Lung (tissue), 12 donors: ENCODE data around the gene PDE8A. TPM values are rescaled to one million over a fixed set of nuclear protein-coding genes. Genes with fewer than 3 reads are reported as not detected.

Experiments
- ATAC-seq: fragments of 200-7000 bp; cut with Tn5 transposase; one replicate; pipeline ENCODE4 v1.9.1; 2020; ENCODE audit warnings: moderate number of reproducible peaks; ENCODE audit not compliant: insufficient read depth, low FRiP score
- DNase-seq, 3 donors: peaks; one replicate each; pipeline ENCODE4 v3.0.0-alpha.2; 2013 to 2017
- H3K27ac ChIP-seq, 2 donors: one replicate each; pipeline ENCODE4 v1.5.1; 2013; ENCODE audit warnings: mild to moderate bottlenecking in 2 of 2, moderate library complexity in 2 of 2, control low read depth in 1 of 2, inconsistent platforms in 1 of 2, low read depth in 1 of 2, low read length in 1 of 2
- H3K27me3 ChIP-seq, 3 donors: one replicate each; pipeline ENCODE4 v1.5.1; 2013; ENCODE audit warnings: low read length in 2 of 3; ENCODE audit not compliant: control insufficient read depth in 3 of 3, insufficient read depth in 3 of 3
- H3K36me3 ChIP-seq, 4 donors: one replicate each; pipeline ENCODE4 v1.5.1; 2013; ENCODE audit warnings: low read length in 4 of 4, mild to moderate bottlenecking in 1 of 4, moderate library complexity in 1 of 4; ENCODE audit not compliant: control insufficient read depth in 4 of 4, insufficient read depth in 4 of 4
- H3K4me1 ChIP-seq, 5 donors: one replicate each; pipeline ENCODE4 v1.5.1; 2013; ENCODE audit warnings: low read length in 5 of 5, mild to moderate bottlenecking in 2 of 5, moderate library complexity in 1 of 5; ENCODE audit not compliant: control insufficient read depth in 5 of 5, insufficient read depth in 5 of 5
- H3K4me3 ChIP-seq: one replicate; pipeline ENCODE4 v1.5.1; 2013; ENCODE audit warnings: mild to moderate bottlenecking, control low read depth, moderate library complexity
- H3K9ac ChIP-seq, 2 donors: one replicate each; pipeline ENCODE4 v1.5.1; 2013; ENCODE audit warnings: low read length in 2 of 2, control low read depth in 1 of 2; ENCODE audit not compliant: insufficient read depth in 1 of 2
- H3K9me3 ChIP-seq, 4 donors: one replicate each; pipeline ENCODE4 v1.5.1; 2013; ENCODE audit warnings: low read length in 3 of 4, mild to moderate bottlenecking in 1 of 4, moderate library complexity in 1 of 4; ENCODE audit not compliant: control insufficient read depth in 4 of 4, insufficient read depth in 3 of 4
- WGBS, 2 donors: extraction: QIAGEN DNeasy Blood & Tissue Kit; methylation state at CpG; one replicate each; pipeline ENCODE4 v1.1.7; 2013; 5-methylcytosine and 5-hydroxymethylcytosine counted together
- polyA plus RNA-seq, 2 donors: library from polyadenylated mRNA; stranded (reverse); fragments of 200-250 nt; gene quantifications; one replicate each; pipeline ENCODE4 v1.2.1, GENCODE V29; 2013
- total RNA-seq, 2 donors: library from RNA; depleted of rRNA in 1 of 2; stranded (reverse); fragments of >200 nt in 1 of 2; gene quantifications; one replicate each; pipeline ENCODE4 v1.2.1, GENCODE V29; 2014 to 2021
- TF ChIP-seq, protein P1 (sequence below): IDR thresholded peaks from 2 replicates; pipeline ENCODE4 v1.5.1; 2012; ENCODE audit warnings: mild to moderate bottlenecking; ENCODE audit errors: control extremely low read depth, extremely low read depth
- donor health status: control.
- donor health status: control.
- donor health status: Bipolar disorder and iron deficiency.
- donor health status: healthy.
- donor health status: DM: yes; HTN: yes; CAD: no.

The PDE8A gene
- total and polyA plus RNA-seq, 4 donors: 13.7 to 87.7 (median 33.5) TPM

DNA sequence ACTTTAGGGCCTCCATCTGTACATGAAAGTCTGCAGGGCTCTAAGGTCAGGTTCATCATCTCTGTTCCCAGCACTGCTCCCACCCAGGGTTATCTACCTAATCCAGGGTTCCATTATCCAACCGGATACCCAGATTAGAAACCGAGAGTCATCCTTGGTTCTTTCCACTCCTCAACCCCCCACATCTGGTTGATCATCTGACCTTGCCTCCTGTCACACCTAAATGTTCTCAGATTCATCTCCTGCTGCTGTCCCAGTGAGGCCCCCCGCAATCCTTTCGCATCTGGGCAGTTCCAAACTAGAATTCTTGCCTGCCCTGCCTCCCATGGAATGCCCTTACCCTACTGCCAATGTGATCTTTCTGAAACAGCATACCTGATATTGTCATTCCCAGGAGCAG, 136.5 kb downstream of the PDE8A start:
- ATAC-seq (no peak), DNase-seq (no peak)
- WGBS, 2 donors: 96 to 99% methylated on average over 4 of the region's 4 CpGs
- Histone ChIP-seq H3K36me3 (peaks cover 5 to 26% (median 14%) of the 10 kb centered on the region in 4 donors), H3K4me3 (no peak overlapping the region), H3K9me3 (no peaks in the 10 kb centered on the region), H3K9ac (no peak overlapping the region), H3K4me1 (peaks cover 0 to 3% (median 0%) of the 10 kb centered on the region in 5 donors), H3K27me3 (no peaks in the 10 kb centered on the region), H3K27ac (no peak overlapping the region)
- TF ChIP-seq, protein P1, sequence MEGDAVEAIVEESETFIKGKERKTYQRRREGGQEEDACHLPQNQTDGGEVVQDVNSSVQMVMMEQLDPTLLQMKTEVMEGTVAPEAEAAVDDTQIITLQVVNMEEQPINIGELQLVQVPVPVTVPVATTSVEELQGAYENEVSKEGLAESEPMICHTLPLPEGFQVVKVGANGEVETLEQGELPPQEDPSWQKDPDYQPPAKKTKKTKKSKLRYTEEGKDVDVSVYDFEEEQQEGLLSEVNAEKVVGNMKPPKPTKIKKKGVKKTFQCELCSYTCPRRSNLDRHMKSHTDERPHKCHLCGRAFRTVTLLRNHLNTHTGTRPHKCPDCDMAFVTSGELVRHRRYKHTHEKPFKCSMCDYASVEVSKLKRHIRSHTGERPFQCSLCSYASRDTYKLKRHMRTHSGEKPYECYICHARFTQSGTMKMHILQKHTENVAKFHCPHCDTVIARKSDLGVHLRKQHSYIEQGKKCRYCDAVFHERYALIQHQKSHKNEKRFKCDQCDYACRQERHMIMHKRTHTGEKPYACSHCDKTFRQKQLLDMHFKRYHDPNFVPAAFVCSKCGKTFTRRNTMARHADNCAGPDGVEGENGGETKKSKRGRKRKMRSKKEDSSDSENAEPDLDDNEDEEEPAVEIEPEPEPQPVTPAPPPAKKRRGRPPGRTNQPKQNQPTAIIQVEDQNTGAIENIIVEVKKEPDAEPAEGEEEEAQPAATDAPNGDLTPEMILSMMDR: no peak

DNA sequence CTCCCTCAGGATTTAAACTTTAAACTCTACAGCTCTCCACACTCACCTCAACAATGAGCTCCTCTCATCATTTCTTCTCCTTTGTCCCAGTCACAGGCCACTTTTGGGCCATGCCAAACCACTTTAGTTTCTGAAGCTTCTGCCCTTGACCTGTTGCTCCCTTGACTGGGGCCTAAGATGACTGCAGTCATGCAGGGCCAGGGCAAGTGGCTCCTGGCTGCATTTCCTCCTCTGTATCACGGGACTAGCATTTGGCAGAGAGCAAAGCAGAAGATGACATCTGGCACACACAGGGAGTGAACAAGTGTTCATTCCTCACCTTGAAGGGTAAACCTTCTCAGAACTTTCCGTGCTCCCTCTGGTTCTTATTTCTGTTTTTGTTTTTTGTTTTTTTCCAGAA, 136.9 kb downstream of the PDE8A start:
- no peaks in the 10 kb centered on the region for H3K9me3 ChIP-seq
- H3K4me1 ChIP-seq: peaks cover 0 to 3% (median 0%) of the 10 kb centered on the region in 5 donors
- peaks cover 5 to 25% (median 15%) of the 10 kb centered on the region in 4 donors for H3K36me3 ChIP-seq
- H3K4me3 ChIP-seq: no peak overlapping the region
- no peaks in the 10 kb centered on the region for H3K27me3 ChIP-seq
- ATAC-seq (no peak), DNase-seq (no peak)
- no peak overlapping the region for H3K27ac ChIP-seq
- TF ChIP-seq, protein P1: no peak
- 83 to 90% methylated on average over 2 of the region's 2 CpGs for WGBS, 2 donors
- H3K9ac ChIP-seq: no peak overlapping the region

DNA sequence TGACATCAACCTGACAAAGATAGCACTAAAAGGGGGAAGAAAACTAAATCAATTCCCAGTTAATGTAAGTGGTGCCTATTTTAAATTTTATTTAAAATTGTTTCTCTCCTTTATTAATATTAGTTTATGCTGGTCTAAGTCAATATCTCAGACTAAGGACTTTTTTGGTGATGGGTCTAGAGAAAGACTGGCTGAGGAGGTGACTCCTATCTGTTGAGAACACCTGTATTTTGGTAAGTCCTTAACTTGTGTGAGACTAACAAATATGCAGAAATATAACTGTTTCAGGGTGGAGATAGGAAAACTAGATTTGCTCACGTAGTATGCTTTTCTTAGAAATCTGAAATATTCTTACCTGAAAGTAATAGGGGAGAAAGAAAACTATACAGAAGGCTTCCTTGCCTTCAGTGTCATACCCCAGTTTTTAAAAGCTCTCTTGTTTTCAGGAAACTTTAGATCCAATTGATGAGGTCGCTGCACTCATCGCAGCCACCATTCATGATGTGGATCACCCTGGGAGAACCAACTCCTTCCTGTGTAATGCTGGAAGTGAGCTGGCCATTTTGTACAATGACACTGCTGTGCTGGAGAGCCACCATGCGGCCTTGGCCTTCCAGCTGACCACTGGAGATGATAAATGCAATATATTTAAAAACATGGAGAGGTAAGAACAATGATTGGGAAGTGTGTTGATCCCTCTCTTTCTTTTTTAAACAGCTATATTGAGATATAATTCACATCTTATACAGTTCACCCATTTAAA, 138.9 kb downstream of the PDE8A start:
- Histone ChIP-seq H3K36me3 (peaks cover 7 to 24% (median 13%) of the 10 kb centered on the region in 4 donors), H3K4me3 (no peak overlapping the region), H3K27me3 (no peaks in the 10 kb centered on the region), H3K9me3 (no peaks in the 10 kb centered on the region), H3K4me1 (peaks cover 0 to 3% (median 0%) of the 10 kb centered on the region in 5 donors), H3K27ac (no peak overlapping the region), H3K9ac (no peak overlapping the region)
- no peak for ATAC-seq
- TF ChIP-seq, protein P1: no peak
- DNase-seq: no peak
- 93 to 95% methylated on average over 4 of the region's 4 CpGs for WGBS, 2 donors
